ENCODE measurements around the gene PIGT. TPM values are rescaled to one million over a fixed set of nuclear protein-coding genes. Genes with fewer than 3 reads are reported as not detected.
A peak's percentile ranks its signal among the peaks of the same experiment; 100 is the strongest.

PIGT gene
- total RNA-seq, 4 donors from 2014 or later, result 44.6 to 77.8 (median 51.8) TPM

- TF ChIP-seq CTCF (IDR thresholded peaks at IDR 0.05) (no peak), POLR2A (IDR thresholded peaks at IDR 0.05) (no peak), POLR2AphosphoS5 (IDR thresholded peaks at IDR 0.05) (no peak), EP300 (IDR thresholded peaks at IDR 0.05) (no peak)
- peaks cover 17% of the 10 kb centered on the region for H3K4me1 ChIP-seq
These were observed 45.3 kb upstream of the PIGT start for GRCh38 chr20:45370571-45371160.

GRCh38 chr20:45372241-45372640 is 43.7 kb upstream of the PIGT start:
- no peak for DNase-seq (ENCODE audit: low spot score in 2 of 2)
- no peaks in the 10 kb centered on the region for H3K9me3 ChIP-seq
- peaks cover 14% of the 10 kb centered on the region for H3K36me3 ChIP-seq
- no peaks in the 10 kb centered on the region for H3K27me3 ChIP-seq
- peaks cover 17% of the 10 kb centered on the region for H3K4me1 ChIP-seq
- TF ChIP-seq POLR2AphosphoS5 (IDR thresholded peaks at IDR 0.05) (no peak), POLR2A (IDR thresholded peaks at IDR 0.05) (no peak), EP300 (IDR thresholded peaks at IDR 0.05) (no peak), CTCF (IDR thresholded peaks at IDR 0.05) (no peak)
- 88% methylated on average over 10 of the region's 10 CpGs for WGBS
- H3K27ac ChIP-seq, result no peak overlapping the region
- H3K4me3 ChIP-seq, result peak overlapping the region; percentile 44

More at GRCh38 chr20:45370571-45371160, 45.3 kb upstream of the PIGT start:
- Histone ChIP-seq H3K36me3 (peaks cover 30% of the 10 kb centered on the region), H3K9me3 (no peaks in the 10 kb centered on the region), H3K27ac (no peak overlapping the region), H3K27me3 (no peaks in the 10 kb centered on the region), H3K4me3 (no peak overlapping the region)
- no peak for DNase-seq (ENCODE audit: low spot score in 2 of 2)
- WGBS, result 91% methylated on average over 3 of the region's 3 CpGs

- TF ChIP-seq EP300 (IDR thresholded peaks at IDR 0.05), result no peak
- no peak for TF ChIP-seq POLR2AphosphoS5 (IDR thresholded peaks at IDR 0.05)
- Histone ChIP-seq H3K4me3 (peak overlapping the region; percentile 44), H3K36me3 (peaks cover 9% of the 10 kb centered on the region), H3K4me1 (peaks cover 17% of the 10 kb centered on the region), H3K27me3 (no peaks in the 10 kb centered on the region), H3K27ac (no peak overlapping the region), H3K9me3 (no peaks in the 10 kb centered on the region)
- DNase-seq (ENCODE audit: low spot score in 2 of 2), result no peak
- 33% methylated on average over 9 of the region's 30 CpGs for WGBS
These were observed 43.1 kb upstream of the PIGT start for GRCh38 chr20:45372646-45373352.

GRCh38 chr20:45373353-45374100 is 42.4 kb upstream of the PIGT start:
- TF ChIP-seq CTCF (IDR thresholded peaks at IDR 0.05), result peak; percentile 68 to 83
- no peak for TF ChIP-seq EP300 (IDR thresholded peaks at IDR 0.05)
- TF ChIP-seq POLR2AphosphoS5 (IDR thresholded peaks at IDR 0.05), result peak in 1 of 3 donors; percentile 62
- TF ChIP-seq POLR2A (IDR thresholded peaks at IDR 0.05), result no peak
- WGBS, result 9% methylated on average over 19 of the region's 38 CpGs
- Histone ChIP-seq H3K27ac (peak overlapping the region; percentile 8), H3K27me3 (no peaks in the 10 kb centered on the region), H3K9me3 (no peaks in the 10 kb centered on the region), H3K4me1 (peaks cover 17% of the 10 kb centered on the region), H3K36me3 (peaks cover 1% of the 10 kb centered on the region), H3K4me3 (peak overlapping the region; percentile 44)
- peak; percentile 94 to 95 for DNase-seq (ENCODE audit: low spot score in 2 of 2)

- H3K4me1 ChIP-seq, result peaks cover 17% of the 10 kb centered on the region
- DNase-seq (ENCODE audit: low spot score in 2 of 2), result no peak
- H3K27me3 ChIP-seq, result no peaks in the 10 kb centered on the region
- no peaks in the 10 kb centered on the region for H3K36me3 ChIP-seq
- H3K4me3 ChIP-seq, result peak overlapping the region; percentile 44
- no peaks in the 10 kb centered on the region for H3K9me3 ChIP-seq
- TF ChIP-seq CTCF (IDR thresholded peaks at IDR 0.05), result no peak
- TF ChIP-seq EP300 (IDR thresholded peaks at IDR 0.05), result no peak
- no peak for TF ChIP-seq POLR2AphosphoS5 (IDR thresholded peaks at IDR 0.05)
- no peak for TF ChIP-seq POLR2A (IDR thresholded peaks at IDR 0.05)
- 57% methylated on average over 9 of the region's 9 CpGs for WGBS
- H3K27ac ChIP-seq, result no peak overlapping the region
These were observed 41.9 kb upstream of the PIGT start for GRCh38 chr20:45374101-45374467.
